Eye (tissue), 1 donor: ENCODE data around the gene NDUFAF3.
"Not testable (repeated sequence)": the region's sequence is repeated elsewhere in the genome, so short reads cannot be mapped to it uniquely, and the experiment has no call there.

Source experiments
- DNase-seq: peaks from one replicate; pipeline ENCODE4 v3.0.0-alpha.2; 2015

Gene NDUFAF3

DNA sequence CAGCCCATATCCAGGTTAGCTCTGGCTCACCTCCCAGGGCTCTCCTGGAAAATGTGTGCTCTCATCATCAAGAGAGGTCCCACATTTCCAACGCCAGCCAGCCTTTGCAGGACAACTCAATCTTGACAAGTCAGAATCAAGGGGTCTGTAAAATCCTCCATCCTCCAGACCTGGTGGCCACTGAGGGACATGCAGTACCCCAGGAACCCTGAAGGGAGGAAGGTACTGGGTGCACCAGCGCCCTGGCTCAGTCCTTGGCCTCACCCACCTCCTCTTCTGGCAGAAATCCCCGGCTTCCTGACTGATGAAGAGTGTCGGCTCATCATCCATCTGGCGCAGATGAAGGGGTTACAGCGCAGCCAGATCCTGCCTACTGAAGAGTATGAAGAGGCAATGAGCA, 20.8 kb upstream of the NDUFAF3 start:
- DNase-seq: no peak

GRCh38 chr3:49004352-49005302, 17.3 kb upstream of the NDUFAF3 start:
- no peak for DNase-seq

DNA sequence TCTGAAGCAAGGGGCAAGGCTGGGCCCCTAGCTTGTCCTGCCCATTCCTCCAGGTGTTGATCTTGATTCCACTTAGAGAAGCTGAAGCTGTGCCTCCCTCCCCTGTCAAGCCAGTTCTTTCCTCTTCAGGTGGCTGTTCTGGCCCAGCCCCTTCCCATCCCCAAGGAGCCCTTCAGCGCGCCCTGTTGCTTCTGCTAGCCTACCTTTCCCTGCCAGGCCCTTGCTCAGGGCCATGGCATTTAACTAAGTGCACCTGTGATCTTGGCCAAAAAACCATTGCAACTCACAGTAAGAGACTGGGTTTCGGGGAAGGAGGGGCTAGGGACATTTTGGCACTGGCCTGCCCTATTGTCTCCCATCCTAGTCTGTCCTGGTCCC, 16.6 kb upstream of the NDUFAF3 start:
- DNase-seq: no peak

GRCh38 chr3:49005998-49006397, 15.9 kb upstream of the NDUFAF3 start:
- peak; percentile 19 for DNase-seq

- peak; percentile 73 for DNase-seq
Observed at GRCh38 chr3:49006408-49007067, 15.4 kb upstream of the NDUFAF3 start.

GRCh38 chr3:49007068-49007770, 14.7 kb upstream of the NDUFAF3 start, which contains the start of gene WDR6:
WDR6 (plus strand) TSS chr3:49007391; CDS start chr3:49007432, 41 bp downstream.
- DNase-seq: peak; percentile 99

- DNase-seq: peak; percentile 93
Observed at GRCh38 chr3:49007771-49008528, 14.0 kb upstream of the NDUFAF3 start.

- not testable (repeated sequence) for DNase-seq
Observed at GRCh38 chr3:49008627-49009026, 13.3 kb upstream of the NDUFAF3 start.

- DNase-seq: no peak
Observed at GRCh38 chr3:49009396-49009795, 12.5 kb upstream of the NDUFAF3 start.

DNA sequence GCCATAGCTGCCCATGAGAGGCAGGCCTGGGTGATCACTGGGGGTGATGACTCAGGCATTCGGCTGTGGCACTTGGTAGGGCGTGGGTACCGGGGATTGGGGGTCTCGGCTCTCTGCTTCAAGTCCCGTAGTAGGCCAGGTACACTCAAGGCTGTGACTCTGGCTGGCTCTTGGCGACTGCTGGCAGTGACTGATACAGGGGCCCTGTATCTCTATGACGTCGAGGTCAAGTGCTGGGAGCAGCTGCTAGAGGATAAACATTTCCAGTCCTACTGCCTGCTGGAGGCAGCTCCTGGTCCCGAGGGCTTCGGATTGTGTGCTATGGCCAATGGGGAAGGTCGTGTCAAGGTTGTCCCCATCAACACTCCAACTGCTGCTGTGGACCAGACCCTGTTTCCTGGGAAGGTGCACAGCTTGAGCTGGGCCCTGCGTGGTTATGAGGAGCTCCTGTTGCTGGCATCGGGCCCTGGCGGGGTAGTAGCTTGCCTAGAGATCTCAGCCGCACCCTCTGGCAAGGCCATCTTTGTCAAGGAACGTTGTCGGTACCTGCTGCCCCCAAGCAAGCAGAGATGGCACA, 9.4 kb upstream of the NDUFAF3 start:
- DNase-seq: no peak

GRCh38 chr3:49013113-49013737, 8.7 kb upstream of the NDUFAF3 start:
- DNase-seq: no peak

DNA sequence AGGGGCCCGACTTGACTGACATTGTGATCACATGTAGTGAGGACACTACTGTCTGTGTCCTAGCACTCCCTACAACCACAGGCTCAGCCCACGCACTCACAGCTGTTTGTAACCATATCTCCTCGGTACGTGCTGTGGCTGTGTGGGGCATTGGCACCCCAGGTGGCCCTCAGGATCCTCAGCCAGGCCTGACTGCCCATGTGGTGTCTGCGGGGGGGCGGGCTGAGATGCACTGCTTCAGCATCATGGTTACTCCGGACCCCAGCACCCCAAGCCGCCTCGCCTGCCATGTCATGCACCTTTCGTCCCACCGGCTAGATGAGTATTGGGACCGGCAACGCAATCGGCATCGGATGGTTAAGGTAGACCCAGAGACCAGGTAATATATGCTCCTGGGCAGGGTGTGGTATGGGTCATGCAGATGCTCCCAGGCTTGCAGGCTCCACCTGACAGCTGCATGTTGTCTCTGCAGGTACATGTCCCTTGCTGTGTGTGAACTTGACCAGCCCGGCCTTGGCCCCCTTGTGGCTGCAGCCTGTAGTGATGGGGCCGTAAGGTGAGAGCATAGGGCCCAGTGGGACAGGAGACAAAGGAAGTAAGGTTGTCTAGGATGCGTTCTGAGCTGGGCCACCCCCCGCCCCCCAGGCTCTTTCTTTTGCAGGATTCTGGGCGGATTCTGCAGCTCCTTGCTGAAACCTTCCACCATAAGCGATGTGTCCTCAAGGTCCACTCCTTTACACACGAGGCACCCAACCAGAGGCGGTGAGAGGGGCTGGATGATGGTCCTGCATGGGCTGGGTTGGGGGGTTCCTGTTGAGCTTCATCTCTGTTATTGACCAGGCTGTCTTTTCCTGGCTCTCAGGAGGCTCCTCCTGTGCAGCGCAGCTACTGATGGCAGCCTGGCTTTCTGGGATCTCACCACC, 7.9 kb upstream of the NDUFAF3 start:
- DNase-seq: peak; percentile 48

GRCh38 chr3:49015072-49015471, 6.8 kb upstream of the NDUFAF3 start:
- DNase-seq: no peak

GRCh38 chr3:49015765-49016164, 6.2 kb upstream of the NDUFAF3 start:
- DNase-seq: no peak

DNA sequence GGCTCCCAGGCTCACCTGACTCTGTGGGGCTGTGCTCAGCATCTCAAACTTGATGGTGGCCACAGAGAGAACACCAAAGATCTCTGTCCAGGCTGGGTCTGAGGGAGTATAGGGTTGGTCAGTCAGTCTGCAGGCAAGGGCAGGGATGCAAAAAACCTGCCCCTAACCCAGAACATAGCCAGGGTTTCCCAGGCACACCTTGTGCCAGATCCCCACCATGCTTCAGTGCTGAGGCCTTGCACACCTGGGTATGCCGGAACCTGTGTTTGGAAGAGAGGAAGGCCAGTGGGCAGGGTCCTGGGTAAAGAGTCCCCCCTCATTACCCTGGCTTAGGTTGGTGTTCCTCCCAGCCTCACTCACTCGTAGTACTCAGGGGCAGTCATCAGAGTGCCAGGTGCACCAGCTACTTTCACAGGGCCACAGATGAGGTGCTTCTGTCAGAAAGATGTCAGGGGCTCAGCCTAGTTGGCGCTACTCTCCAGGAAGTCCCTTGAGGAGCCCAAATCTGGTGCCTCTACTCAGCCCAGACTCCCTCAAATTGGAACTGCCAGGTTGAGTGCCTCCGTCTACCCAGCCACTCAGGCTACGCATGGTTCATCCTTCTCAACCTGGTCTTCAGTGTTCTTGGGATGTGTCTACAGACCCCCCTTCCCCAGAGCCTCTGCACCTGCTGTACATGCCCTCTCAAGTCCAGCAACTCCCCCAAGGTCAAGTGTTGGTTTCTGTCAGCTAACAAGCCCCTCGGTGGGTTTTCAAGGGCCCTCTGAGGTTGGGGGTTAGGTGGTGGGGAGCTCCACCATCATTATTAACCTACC, 5.3 kb upstream of the NDUFAF3 start:
- DNase-seq: no peak

DNA sequence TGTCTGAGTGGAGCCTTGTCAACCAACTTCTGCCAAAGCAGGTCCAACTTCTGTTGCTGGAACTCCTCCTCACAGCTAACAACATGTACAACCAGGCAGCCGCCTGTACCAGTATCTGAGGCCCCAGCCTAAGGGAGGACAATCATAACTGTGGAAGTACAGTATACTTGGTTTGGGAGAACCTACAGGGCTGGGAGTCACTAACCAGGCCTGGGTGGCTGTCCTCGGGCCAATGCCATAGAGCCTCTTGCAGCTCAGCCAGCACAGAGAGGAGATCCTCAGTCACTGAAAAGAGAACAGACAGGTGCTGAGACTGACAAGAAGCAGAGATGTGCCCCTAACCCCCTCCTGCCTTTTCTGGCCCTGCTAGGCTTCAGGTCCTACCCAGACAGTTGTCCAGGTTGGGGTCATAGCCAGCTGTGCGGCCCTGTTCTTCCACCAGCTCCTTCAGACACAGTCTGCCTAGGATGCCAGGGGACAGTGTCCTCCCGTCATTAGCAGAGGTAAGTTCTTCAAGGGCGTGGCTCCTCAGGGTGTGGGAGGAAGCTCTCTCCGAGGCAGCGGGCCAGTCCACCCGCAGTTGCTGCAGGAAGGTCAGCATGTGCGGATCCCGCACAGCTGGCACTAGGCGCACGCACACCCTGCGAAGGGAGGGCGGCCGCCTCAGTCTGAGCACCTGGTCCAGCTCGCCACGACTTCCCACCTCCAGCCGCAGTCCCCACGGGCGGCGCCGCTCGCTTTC, 4.5 kb upstream of the NDUFAF3 start:
- DNase-seq: peak; percentile 45

GRCh38 chr3:49017971-49018706, 3.8 kb upstream of the NDUFAF3 start, which contains the start of gene DALRD3:
DALRD3 (minus strand) TSS chr3:49018580; CDS start chr3:49018564, 16 bp downstream.
- peak; percentile 81 for DNase-seq

DNA sequence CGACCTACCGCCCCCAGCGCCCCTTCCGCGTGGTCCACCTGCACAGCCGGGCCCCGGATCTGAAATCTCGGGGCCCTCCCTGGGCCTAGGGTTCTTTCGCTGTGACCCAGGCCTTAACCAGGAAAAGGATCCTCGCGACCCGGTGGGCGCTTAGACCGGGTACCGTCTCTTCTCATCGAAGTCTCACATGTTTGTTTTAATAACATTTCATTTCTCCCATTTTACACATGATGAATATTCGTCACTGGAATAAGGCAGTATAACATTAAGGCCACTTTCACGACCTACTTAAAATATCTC, 3.3 kb upstream of the NDUFAF3 start:
- DNase-seq: no peak
